CD8-positive, alpha-beta memory T cell (primary cell): Measurements from ENCODE around the gene KRTAP2-1. TPM values are rescaled to one million over a fixed set of nuclear protein-coding genes. Genes with fewer than 3 reads are reported as not detected.
"Not testable (repeated sequence)": the region's sequence is repeated elsewhere in the genome, so short reads cannot be mapped to it uniquely, and the experiment has no call there.

Experiments used
- CTCF ChIA-PET: fragments of 350-600 bp; sonication (Branson Sonifier 250); formaldehyde crosslinking; loops from one replicate; lab custom pipeline; 2021; ENCODE audit warnings: antibody characterized with exemption; lab: Charles Lee
- POLR2A ChIA-PET: fragments of 350-600 bp; sonication (Branson Sonifier 250); formaldehyde crosslinking; loops from one replicate; lab custom pipeline; 2021; ENCODE audit warnings: antibody characterized with exemption; lab: Charles Lee
- DNase-seq, 5 donors: peaks; one replicate each; pipeline versions ENCODE4 v3.0.0 to v3.0.0-alpha.2; 2020 to 2022; ENCODE audit warnings: mixed read lengths in 1 of 5
- H3K27ac ChIP-seq: one replicate; pipeline ENCODE4 v1.7.0; 2013; ENCODE audit warnings: low read depth, mild to moderate bottlenecking, low read length, moderate library complexity
- H3K27me3 ChIP-seq: 2 replicates; pipeline ENCODE4 v1.7.0; 2013; ENCODE audit warnings: low read length, mild to moderate bottlenecking; ENCODE audit not compliant: insufficient read depth, poor library complexity, severe bottlenecking
- H3K36me3 ChIP-seq: 2 replicates; pipeline ENCODE4 v1.7.0; 2013; ENCODE audit warnings: mild to moderate bottlenecking, low read length, moderate library complexity; ENCODE audit not compliant: insufficient read depth
- H3K4me1 ChIP-seq: 2 replicates; pipeline ENCODE4 v1.7.0; 2013; ENCODE audit warnings: mild to moderate bottlenecking, low read length, moderate library complexity; ENCODE audit not compliant: insufficient read depth
- H3K4me3 ChIP-seq: 2 replicates; pipeline ENCODE4 v1.7.0; 2013; ENCODE audit warnings: mild to moderate bottlenecking, low read length
- H3K9me3 ChIP-seq: 2 replicates; pipeline ENCODE4 v1.7.0; 2013; ENCODE audit warnings: mild to moderate bottlenecking, low read length
- H3K27ac Mint-ChIP-seq, 8 donors: one replicate each; pipeline ENCODE4 v1.8.0; 2020 to 2021; ENCODE audit warnings: mixed read lengths in 8 of 8, mild to moderate bottlenecking in 6 of 8, inconsistent platforms in 3 of 8, moderate library complexity in 3 of 8
- H3K27me3 Mint-ChIP-seq, 2 donors: one replicate each; pipeline ENCODE4 v1.8.0; 2020 to 2021; ENCODE audit warnings: mixed read lengths in 2 of 2, mild to moderate bottlenecking in 1 of 2, moderate library complexity in 1 of 2
- H3K36me3 Mint-ChIP-seq, 3 donors: one replicate each; pipeline ENCODE4 v1.8.0; 2020 to 2021; ENCODE audit warnings: mixed read lengths in 3 of 3, inconsistent platforms in 1 of 3, mild to moderate bottlenecking in 1 of 3
- H3K4me1 Mint-ChIP-seq, 3 donors: one replicate each; pipeline ENCODE4 v1.8.0; 2020 to 2021; ENCODE audit warnings: mixed read lengths in 3 of 3, inconsistent platforms in 1 of 3, mild to moderate bottlenecking in 1 of 3
- H3K4me3 Mint-ChIP-seq, 7 donors: one replicate each; pipeline ENCODE4 v1.8.0; 2020 to 2021; ENCODE audit warnings: mixed read lengths in 7 of 7, mild to moderate bottlenecking in 6 of 7, moderate library complexity in 4 of 7, inconsistent platforms in 2 of 7
- H3K9me3 Mint-ChIP-seq, 5 donors: one replicate each; pipeline ENCODE4 v1.8.0; 2020 to 2022; ENCODE audit warnings: mixed read lengths in 5 of 5, mild to moderate bottlenecking in 3 of 5, moderate library complexity in 2 of 5, inconsistent platforms in 1 of 5
- polyA plus RNA-seq: library from polyadenylated mRNA; unstranded; fragments of 300-500 nt; fragmentation: Illumina TruSeq; gene quantifications from one replicate; pipeline ENCODE4 v1.2.3, GENCODE V29; 2021
- total RNA-seq, 2 experiments: library from RNA; stranded (reverse); gene quantifications; one replicate each; pipeline ENCODE4 v1.2.3, GENCODE V29; 2021

The KRTAP2-1 gene
- total and polyA plus RNA-seq, 3 experiments from 2014 or later, result not detected

DNA sequence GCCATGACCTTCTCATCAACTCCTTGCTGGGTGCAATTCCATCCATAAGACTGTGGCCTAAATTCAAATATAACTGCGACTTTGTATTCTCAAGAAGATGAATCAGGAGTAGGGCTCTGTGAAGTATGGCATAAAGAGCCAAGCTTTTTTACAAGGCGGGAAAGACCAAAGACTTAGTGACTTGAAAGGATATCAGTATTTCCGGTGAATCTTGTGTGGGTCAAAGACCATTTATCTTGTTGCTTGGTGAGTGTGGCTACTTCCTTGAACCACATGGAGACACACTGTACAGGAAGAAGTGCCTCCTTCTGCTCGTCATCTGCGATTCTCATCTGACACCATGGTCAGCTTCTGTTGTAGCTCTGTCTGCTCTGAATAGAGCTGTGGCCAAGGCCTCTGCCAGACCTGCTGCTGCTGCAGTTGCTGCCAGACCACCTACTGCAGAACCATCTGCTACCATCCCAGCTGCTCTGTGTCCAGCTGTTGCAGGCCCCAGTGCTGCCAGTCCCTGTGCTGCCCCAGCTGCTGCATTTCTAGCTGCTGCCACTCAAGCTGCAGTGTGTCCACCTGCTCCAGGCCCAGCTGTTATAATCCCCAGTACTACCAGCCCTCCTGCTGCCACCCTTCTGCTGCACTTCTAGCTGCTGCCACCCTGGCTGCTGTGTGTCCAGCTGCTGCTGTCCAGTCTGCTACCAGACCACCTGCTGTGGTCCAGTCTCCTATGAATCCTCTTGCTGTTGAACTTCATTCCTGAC, 24.7 kb upstream of the KRTAP2-1 start:
- CTCF ChIA-PET, result interaction anchor here (1.5 kb wide), 1 partner anchor 577 kb away, joined by 4 read pairs; no protein-coding TSS in a partner anchor
- Histone ChIP-seq H3K4me3 (no peak overlapping the region), H3K4me1 (no peaks in the 10 kb centered on the region), H3K27me3 (peaks cover 2% of the 10 kb centered on the region), H3K36me3 (no peaks in the 10 kb centered on the region), H3K9me3 (no peaks in the 10 kb centered on the region), H3K27ac (no peak overlapping the region)
- no peaks in the 10 kb centered on the region for H3K36me3 Mint-ChIP-seq
- H3K27ac Mint-ChIP-seq, result no peak overlapping the region
- H3K4me3 Mint-ChIP-seq, result no peak overlapping the region
- DNase-seq, result no peak
- POLR2A ChIA-PET, result no interaction called here
- peaks cover 0 to 2% (median 0%) of the 10 kb centered on the region in 3 donors for H3K4me1 Mint-ChIP-seq
- no peaks in the 10 kb centered on the region for H3K9me3 Mint-ChIP-seq
- peaks cover 17 to 20% of the 10 kb centered on the region in 2 donors for H3K27me3 Mint-ChIP-seq

DNA sequence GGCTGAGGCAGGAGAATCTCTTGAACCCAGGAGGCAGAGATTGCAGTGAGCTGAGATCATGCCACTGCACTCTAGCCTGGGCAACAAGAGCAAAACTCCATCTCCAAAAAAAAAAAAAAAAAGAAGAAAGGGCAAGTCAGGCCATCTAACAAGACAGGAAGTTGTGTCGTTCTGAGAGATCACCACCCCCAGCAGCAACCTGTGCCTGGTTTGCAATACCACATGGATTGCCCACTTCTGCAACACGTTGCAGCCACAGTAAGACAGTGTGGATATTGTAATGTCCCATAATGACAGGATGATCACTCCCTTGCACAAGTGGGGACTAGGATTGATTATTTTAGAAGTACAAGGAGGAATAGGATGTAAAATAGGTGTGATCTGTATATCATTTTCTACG, 21.9 kb upstream of the KRTAP2-1 start:
- no peak overlapping the region for H3K27ac Mint-ChIP-seq
- Histone ChIP-seq H3K27ac (no peak overlapping the region), H3K4me1 (no peaks in the 10 kb centered on the region), H3K4me3 (no peak overlapping the region), H3K36me3 (no peaks in the 10 kb centered on the region), H3K27me3 (no peaks in the 10 kb centered on the region), H3K9me3 (no peaks in the 10 kb centered on the region)
- POLR2A ChIA-PET, result no interaction called here
- H3K4me3 Mint-ChIP-seq, result no peak overlapping the region
- DNase-seq, result no peak
- no peaks in the 10 kb centered on the region for H3K9me3 Mint-ChIP-seq
- H3K36me3 Mint-ChIP-seq, result no peaks in the 10 kb centered on the region
- peaks cover 0 to 2% (median 0%) of the 10 kb centered on the region in 3 donors for H3K4me1 Mint-ChIP-seq
- H3K27me3 Mint-ChIP-seq, result peaks cover 8% of the 10 kb centered on the region in 2 donors
- CTCF ChIA-PET, result no interaction called here

DNA sequence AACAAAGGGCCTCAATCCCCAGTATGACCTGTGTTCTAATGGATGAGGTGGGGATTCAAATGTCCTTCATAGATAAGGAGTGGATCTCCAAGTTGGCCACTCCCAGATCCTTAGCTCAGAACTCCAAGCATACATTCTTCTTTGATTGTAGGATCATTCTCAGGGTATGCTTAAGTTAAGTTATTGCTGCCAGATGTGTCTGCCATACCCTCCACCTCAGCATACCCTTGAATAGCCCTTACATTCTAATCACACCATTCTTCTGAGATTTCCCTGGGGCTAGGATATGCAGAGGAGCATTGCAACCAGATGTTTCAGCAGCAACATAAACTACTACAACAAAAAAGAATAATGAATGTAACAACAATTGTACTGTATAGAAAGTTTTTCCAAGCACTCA, 20.2 kb upstream of the KRTAP2-1 start:
- Mint-ChIP-seq H3K27me3 (peaks cover 5 to 13% of the 10 kb centered on the region in 2 donors), H3K4me3 (no peak overlapping the region), H3K4me1 (peaks cover 0 to 2% (median 0%) of the 10 kb centered on the region in 3 donors), H3K27ac (no peak overlapping the region), H3K9me3 (no peaks in the 10 kb centered on the region), H3K36me3 (no peaks in the 10 kb centered on the region)
- no peak for DNase-seq
- no peaks in the 10 kb centered on the region for H3K4me1 ChIP-seq
- ChIA-PET CTCF (no interaction called here), POLR2A (no interaction called here)
- H3K36me3 ChIP-seq, result no peaks in the 10 kb centered on the region
- H3K27ac ChIP-seq, result no peak overlapping the region
- no peaks in the 10 kb centered on the region for H3K9me3 ChIP-seq
- no peaks in the 10 kb centered on the region for H3K27me3 ChIP-seq
- H3K4me3 ChIP-seq, result no peak overlapping the region

DNA sequence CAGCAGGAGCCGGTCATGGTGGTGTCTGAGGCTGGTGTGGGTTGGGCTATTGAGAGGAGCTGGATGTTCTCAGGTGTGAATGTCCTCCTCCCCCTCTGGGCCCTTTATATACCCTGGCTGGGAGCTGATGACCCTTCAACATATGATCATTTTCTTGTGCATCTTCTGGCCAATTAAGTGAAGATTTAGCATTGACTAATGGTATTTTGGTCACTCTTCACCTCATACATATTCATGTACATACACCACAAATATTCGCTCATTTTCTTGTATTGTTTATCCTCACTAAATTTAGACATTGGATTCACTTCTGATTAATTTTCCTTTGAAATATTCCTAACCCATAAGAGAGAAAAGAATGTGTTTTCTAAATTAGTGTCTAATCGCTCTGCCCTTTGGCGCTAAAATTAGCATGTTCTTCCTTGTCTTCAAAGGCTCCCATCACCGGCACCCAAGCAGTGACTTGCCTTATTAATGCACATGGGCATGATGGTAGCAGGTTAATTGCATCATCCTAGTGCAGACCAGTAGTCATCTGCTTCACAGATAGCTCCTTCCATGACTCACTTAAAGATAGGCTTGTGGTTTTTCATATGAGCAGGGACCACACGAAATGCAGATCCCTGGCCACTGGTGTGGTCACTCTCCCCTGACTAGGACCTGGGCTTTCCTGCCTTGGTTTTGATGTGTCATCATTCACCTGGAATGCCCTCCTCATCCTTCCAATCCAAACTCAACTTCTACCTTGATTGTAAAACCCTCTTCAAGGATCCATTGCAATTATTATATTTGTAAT, 18.9 kb upstream of the KRTAP2-1 start, which contains the start of gene KRTAP2-4:
TSS of gene KRTAP2-4 (minus strand) at position 51 of the 796 bp plus-strand sequence. CDS start at position 17, 34 bp downstream.
- no peaks in the 10 kb centered on the region for H3K27me3 ChIP-seq
- peaks cover 0 to 2% (median 0%) of the 10 kb centered on the region in 3 donors for H3K4me1 Mint-ChIP-seq
- H3K27me3 Mint-ChIP-seq, result peaks cover 13 to 20% of the 10 kb centered on the region in 2 donors
- POLR2A ChIA-PET, result no interaction called here
- H3K9me3 Mint-ChIP-seq, result no peaks in the 10 kb centered on the region
- H3K36me3 Mint-ChIP-seq, result no peaks in the 10 kb centered on the region
- H3K4me1 ChIP-seq, result no peaks in the 10 kb centered on the region
- no peak within 1 kb of the TSS for H3K27ac ChIP-seq
- no peaks in the 10 kb centered on the region for H3K36me3 ChIP-seq
- H3K9me3 ChIP-seq, result no peaks in the 10 kb centered on the region
- no peak within 1 kb of the TSS for H3K27ac Mint-ChIP-seq
- no peak for DNase-seq
- CTCF ChIA-PET, result no interaction called here
- H3K4me3 Mint-ChIP-seq, result no peak within 1 kb of the TSS
- no peak within 1 kb of the TSS for H3K4me3 ChIP-seq

DNA sequence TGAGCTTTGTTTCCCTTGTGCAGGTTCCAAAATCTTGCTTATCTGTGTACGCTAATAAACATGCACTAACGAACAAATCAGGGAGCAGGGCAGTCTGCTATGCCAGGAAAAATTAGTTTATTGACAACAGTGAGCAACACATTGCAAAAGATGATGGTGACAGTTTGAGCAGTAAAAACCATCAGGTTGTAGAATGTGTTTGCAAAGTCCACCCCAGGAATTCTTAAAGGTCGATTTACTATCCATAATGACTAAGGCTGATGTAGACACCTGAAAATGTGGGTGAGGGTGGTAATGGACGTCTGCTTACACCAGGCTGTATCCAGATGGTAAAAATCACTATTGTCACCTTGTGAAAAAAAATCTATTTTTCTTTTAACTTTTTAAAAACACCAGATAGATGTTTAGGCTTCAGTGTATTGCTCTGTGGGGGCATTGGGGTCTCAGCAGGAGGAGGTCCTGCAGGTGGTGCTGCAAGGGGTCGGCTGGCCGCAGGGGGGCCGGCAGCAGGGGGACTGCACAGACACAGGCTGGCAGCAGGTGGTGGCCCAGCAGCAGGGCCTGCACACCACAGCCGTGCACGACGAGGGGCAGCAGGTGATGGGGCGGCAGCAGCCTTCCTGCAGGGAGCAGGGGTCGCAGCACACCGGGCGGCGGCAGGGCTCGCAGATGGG, 18.0 kb upstream of the KRTAP2-1 start:
- H3K27me3 ChIP-seq, H3K4me1 ChIP-seq, H3K36me3 ChIP-seq, H3K36me3 Mint-ChIP-seq, H3K4me3 ChIP-seq, CTCF ChIA-PET, H3K27ac ChIP-seq, H3K4me3 Mint-ChIP-seq, H3K4me1 Mint-ChIP-seq, H3K9me3 Mint-ChIP-seq, DNase-seq, H3K27ac Mint-ChIP-seq, H3K9me3 ChIP-seq: not testable (repeated sequence)
- H3K27me3 Mint-ChIP-seq, result peaks cover 20 to 28% of the 10 kb centered on the region in 2 donors
- POLR2A ChIA-PET, result interaction anchor here (0.6 kb wide), 1 partner anchor 13 kb away, joined by 6 read pairs; no protein-coding TSS in a partner anchor

DNA sequence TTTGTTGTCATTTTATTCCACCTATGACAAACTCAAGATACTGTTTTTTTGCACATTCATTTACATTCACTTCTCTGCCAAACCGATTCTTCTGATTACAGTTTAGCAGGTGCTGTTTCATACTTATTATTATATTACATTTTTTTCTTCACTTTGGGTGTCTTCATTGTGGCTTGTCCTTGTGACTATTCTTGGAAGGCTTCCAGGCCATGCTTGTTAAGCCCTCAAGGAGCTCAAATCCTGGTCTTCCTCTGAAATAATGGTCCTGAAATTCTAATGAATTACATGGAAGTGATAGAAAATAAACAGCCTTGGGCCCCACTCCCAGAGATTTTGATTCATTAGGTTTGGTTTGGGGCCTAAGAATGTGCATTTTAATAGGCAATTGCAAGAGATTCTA, 17.2 kb upstream of the KRTAP2-1 start:
- CTCF ChIA-PET, result no interaction called here
- no peaks in the 10 kb centered on the region for H3K36me3 Mint-ChIP-seq
- H3K27me3 Mint-ChIP-seq, result peaks cover 22 to 34% of the 10 kb centered on the region in 2 donors
- Histone ChIP-seq H3K9me3 (no peaks in the 10 kb centered on the region), H3K4me1 (no peaks in the 10 kb centered on the region), H3K27ac (no peak overlapping the region), H3K36me3 (no peaks in the 10 kb centered on the region), H3K27me3 (no peaks in the 10 kb centered on the region), H3K4me3 (no peak overlapping the region)
- POLR2A ChIA-PET, result no interaction called here
- no peak for DNase-seq
- no peaks in the 10 kb centered on the region for H3K9me3 Mint-ChIP-seq
- no peak overlapping the region for H3K4me3 Mint-ChIP-seq
- H3K4me1 Mint-ChIP-seq, result peaks cover 0 to 2% (median 0%) of the 10 kb centered on the region in 3 donors
- no peak overlapping the region for H3K27ac Mint-ChIP-seq

DNA sequence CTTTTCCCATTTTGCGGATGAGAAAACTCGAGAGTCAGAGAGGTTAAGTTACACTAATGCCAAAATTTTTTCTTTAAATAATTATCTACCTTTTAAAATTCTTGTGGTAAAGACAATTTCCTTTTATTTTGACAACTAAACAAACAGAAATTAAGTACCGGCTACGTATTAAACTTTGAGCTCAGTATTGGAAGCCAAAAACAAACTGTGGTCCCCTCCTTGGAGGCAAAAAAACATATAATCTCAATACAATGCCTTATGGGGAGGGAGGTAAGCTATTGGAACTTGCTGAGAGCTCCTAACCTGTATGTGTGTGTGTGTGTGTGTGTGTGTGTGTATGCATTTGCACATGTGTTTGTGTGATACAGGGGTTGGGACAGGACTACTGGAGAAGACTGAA, 16.3 kb upstream of the KRTAP2-1 start:
- CTCF ChIA-PET, result no interaction called here
- H3K4me1 ChIP-seq, result no peaks in the 10 kb centered on the region
- Mint-ChIP-seq H3K27me3 (peaks cover 25 to 42% of the 10 kb centered on the region in 2 donors), H3K36me3 (no peaks in the 10 kb centered on the region), H3K4me3 (no peak overlapping the region), H3K27ac (no peak overlapping the region), H3K4me1 (no peaks in the 10 kb centered on the region), H3K9me3 (no peaks in the 10 kb centered on the region)
- H3K9me3 ChIP-seq, result no peaks in the 10 kb centered on the region
- no peaks in the 10 kb centered on the region for H3K27me3 ChIP-seq
- POLR2A ChIA-PET, result no interaction called here
- H3K27ac ChIP-seq, result no peak overlapping the region
- no peak overlapping the region for H3K4me3 ChIP-seq
- H3K36me3 ChIP-seq, result no peaks in the 10 kb centered on the region
- no peak for DNase-seq

DNA sequence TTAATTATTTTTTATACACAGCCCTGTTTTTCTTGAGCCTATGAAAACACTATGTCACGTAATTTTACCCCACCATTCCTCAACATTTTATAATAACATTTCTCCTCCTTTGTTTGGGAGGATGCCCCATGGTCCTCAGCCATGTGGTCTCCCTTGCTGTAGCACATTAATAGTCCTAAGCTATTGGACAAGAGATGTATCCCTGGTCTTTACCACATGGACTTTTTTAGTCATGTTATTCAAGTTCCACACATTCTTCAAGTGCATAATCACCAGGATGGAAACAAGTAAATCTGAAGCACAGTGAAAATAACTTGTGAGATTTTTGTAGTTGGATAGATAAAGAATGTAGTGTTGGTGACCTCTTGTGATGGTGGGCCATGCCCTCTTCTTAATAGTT, 14.8 kb upstream of the KRTAP2-1 start:
- POLR2A ChIA-PET, result no interaction called here
- H3K4me3 ChIP-seq, result no peak overlapping the region
- no peaks in the 10 kb centered on the region for H3K36me3 Mint-ChIP-seq

More for the DNA sequence above, 14.8 kb upstream of the KRTAP2-1 start:
- no peaks in the 10 kb centered on the region for H3K36me3 ChIP-seq
- Mint-ChIP-seq H3K27ac (no peak overlapping the region), H3K4me3 (no peak overlapping the region), H3K9me3 (peaks cover 0 to 4% (median 0%) of the 10 kb centered on the region in 5 donors), H3K27me3 (peaks cover 33 to 52% of the 10 kb centered on the region in 2 donors), H3K4me1 (no peaks in the 10 kb centered on the region)
- no peak overlapping the region for H3K27ac ChIP-seq
- no peaks in the 10 kb centered on the region for H3K9me3 ChIP-seq
- no peak for DNase-seq
- no peaks in the 10 kb centered on the region for H3K27me3 ChIP-seq
- CTCF ChIA-PET, result no interaction called here
- no peaks in the 10 kb centered on the region for H3K4me1 ChIP-seq
